Stimulated activated CD4-positive, alpha-beta T cell treated with anti-CD3 and anti-CD28 coated beads, Interleukin-4, amount 100 ng/mL, for 4 hours (primary cell): ENCODE data around the gene FOXS1.
"Not testable (repeated sequence)": the region's sequence is repeated elsewhere in the genome, so short reads cannot be mapped to it uniquely, and the experiment has no call there.

Experiments used
- DNase-seq, 2 experiments: peaks; one replicate each; pipeline ENCODE4 v3.0.0-alpha.2; 2020

The FOXS1 gene

DNA sequence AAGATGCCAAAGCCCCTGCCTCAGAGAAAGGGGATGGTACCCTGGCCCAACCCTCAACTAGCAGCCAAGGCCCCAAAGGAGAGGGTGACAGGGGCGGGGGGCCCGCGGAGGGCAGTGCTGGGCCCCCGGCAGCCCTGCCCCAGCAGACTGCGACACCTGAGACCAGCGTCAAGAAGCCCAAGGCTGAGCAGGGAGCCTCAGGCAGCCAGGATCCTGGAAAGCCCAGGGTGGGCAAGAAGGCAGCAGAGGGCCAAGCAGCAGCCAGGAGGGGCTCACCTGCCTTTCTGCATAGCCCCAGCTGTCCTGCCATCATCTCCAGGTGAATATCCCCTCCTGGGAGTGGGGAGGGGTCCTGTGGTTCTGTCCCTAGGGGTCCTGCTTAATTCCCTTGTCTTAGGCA lies 25.2 kb downstream of the FOXS1 start:
- no peak for DNase-seq

DNA sequence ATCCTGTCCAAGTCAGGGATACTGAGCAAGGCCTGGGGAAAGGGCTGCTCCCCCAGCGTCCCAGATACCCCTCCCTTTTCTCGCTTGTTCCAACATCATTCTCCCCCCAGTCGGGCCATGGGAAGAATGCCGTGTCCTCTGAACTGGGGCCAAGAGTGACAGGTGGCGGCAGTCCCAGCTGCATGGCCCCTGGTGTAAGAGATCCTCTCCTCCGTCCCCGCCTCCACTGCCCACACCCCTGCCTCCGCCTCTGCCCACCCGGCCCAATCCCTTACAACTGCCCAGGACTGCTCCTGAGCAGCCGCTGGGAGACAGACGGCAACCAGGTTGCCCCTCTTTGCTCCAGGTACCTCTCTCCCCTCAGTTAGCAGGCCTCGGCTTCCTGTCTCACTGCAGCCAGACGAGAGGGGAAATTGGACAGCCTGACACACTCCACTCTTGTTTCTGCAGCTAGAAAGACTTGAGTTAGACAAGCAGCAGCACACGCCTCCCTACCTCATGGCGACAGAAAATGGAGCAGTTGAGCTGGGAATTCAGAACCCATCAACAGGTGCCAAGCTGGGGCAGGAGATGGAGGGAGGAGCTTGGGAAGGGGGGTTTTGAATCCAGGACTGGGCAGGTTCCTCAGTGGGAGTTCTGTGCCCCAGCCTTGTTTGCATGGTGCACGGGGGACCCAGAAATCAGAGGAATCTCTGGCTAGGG lies 26.2 kb downstream of the FOXS1 start, which contains the start of gene MYLK2:
MYLK2 (plus strand) TSS at position 274 of the 702 bp plus-strand sequence; CDS start at position 499, 225 bp downstream.
- no peak for DNase-seq

DNA sequence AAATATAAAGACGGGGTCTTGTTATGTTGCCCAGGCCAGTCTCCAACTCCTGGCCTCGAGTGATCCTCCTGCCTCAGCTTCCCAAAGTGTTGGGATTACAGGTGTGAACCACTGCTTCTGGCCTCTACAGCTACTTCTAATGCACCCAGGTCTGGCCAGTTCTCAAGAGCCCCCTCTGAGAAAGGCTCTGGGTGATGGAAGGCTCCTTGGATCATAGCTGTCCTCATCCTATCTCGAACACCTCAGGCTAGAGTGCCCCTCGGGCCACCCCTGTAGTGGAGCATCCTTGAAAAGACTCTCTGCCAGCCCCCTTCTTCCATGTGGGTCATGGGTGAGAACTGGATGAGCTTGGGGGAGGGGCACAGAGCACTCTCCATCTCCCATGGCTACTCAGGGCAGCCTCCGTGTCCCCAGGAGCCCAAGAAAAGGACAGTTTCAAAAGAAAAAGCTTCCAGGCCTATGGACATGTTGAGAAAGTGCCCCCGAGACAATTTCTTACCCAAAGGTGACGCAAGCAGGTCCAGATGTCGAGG lies 27.0 kb downstream of the FOXS1 start:
- no peak for DNase-seq

DNA sequence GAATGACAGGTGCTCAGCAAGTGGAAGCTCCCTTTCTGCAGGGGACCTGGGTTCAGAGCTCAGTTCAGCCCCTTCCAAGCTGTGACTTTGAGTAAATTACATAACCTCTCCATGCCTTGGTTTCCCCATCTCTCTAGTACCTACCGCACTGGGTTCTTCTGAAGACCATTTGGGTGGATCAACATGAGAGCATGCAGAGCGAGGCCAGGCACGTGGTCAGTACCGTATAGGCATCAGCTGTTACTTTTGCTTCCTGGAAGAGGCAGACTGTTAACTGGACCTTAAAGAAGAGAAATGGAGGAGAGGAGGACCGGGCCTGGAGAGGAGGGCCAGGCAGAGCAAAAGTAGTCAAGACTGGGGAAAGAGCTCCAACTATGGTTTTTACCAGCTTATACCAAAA lies 27.9 kb downstream of the FOXS1 start:
- no peak for DNase-seq

DNA sequence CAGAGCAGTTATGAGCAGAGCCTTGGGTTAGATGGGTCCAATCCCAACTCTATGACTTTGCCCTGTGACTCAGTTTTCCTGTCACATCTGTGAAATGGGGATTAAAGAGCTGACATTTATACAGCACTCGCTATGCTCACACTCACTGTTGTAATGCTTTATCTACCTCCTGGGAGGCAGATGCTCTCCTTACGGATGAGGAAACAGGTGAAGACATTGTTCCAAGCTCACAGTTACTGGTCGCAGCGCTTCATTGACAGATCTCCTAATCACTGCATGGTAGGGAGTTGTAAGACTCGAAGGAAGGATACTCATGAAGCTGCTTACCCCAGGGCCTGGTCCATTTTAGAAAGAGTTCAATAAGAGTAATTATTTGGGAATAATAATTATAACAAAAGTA lies 29.2 kb downstream of the FOXS1 start:
- no peak for DNase-seq

DNA sequence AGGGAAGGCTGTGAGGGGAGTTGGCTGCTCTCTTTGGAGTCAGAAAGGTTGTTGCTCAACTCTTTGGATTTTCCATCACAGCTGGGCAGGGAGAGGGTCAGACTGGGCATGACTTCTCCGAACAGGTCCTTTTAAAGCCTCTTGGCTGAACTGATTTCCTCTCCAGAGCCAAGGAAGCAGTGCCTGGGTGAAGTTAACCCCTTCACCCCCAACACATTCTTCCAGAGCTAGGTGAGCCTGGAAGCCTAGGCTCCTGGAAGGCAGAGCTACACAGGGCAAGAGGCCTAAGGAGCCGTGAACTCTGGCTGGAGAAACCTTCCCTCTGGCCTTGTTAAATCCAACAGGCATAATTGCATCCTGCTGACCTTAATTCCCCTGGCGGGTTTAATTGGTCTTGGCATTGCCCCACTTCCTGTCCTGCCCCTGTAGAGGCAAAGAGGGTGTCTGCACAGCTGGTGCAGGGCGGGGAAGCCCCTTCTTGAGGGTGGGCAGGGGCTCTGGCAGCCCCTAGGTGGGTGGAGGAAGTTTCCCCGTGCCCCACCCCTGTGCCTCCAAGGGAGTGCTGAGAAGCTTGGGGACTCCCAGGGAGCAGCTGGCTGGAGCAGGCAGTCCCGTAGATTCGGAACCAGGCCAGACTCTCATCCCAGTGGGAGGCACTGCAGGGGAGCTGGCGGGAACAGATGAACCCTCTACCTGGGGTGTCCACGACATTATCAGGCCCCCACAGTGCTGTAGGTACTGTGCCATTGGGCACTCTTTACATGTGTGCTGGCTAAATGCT lies 29.8 kb downstream of the FOXS1 start:
- no peak for DNase-seq

DNA sequence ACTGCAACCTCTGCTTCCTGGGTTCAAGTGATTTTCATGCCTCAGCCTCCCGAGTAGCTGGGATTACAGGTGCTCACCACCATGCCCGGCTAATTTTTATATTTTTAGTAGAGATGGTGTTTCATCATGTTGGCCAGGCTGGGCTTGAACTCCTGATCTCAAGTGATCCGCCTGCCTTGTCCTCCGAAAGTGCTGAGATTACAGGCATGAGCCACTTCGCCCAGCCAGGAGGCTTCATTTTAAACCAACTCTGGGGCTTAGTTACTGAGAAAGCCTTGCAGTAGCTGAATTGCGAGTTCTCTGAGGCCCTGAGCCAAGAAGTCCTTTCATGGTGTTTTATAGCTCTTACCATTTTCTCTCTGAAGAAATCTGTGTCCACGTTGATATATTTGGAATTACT lies 31.3 kb downstream of the FOXS1 start:
- DNase-seq = not testable (repeated sequence)

DNA sequence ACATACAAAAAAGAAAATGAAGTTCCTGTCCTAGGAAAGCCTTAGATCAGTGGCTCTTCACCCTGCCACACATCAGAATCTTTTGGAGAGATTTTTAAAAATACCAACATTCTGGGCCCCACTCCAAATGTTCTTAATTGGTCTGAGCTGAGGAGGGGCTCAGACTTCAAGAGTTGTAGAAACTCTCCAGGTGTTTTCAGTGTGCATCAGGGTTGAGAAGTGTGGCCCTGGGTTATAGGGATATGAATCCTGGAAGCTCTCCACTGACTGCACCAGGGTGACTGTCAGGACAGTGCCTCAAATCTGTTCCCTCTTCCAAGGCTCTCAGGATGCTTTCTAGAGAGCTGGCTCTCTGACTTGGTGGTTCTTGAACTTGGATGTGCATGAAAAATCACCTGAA lies 31.8 kb downstream of the FOXS1 start:
- DNase-seq = no peak

DNA sequence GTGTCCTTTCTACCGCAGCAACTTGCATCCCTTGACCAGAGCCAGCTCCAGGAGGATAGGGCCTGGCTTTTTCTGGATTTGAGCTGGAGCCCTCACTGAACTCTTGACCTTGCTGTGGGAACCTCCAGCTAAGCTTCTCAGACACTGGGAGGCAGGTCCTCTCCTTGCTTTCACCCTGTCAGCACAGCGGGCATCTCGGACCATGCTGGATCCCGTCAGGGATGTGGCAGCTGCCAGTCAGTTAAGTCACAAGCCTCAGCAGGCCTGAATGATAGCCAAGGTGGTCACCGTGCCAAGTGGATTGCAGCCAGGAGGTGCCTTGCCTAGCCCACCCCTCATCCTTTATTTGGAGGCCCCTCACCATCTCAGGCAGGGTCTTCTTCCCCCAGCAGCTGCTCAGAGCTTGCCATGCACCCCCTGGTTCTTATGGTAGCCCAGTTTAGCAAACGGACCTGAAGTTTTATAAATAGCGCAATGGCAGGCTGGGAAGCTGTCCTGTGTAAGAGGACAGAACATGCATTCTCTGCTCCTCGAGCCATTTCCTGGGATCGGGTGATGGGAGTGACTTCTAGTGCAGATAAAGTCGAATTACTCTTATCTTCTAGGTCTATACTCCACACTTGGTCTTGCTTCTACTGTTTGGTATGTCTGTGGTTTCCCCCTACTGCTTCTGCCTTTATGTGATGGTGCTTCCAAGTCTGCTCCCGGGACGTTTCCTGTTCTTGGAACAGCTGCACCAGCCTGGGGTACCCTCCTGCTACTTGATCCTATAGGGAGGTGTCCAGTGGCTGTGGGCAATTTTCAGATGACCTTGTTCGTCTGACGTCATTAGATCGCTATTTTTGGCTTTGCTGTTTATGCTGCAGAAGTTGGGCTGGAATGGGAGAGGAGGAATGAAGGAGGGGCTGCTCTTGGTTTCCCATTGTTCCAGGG lies 33.3 kb downstream of the FOXS1 start:
- DNase-seq = no peak

DNA sequence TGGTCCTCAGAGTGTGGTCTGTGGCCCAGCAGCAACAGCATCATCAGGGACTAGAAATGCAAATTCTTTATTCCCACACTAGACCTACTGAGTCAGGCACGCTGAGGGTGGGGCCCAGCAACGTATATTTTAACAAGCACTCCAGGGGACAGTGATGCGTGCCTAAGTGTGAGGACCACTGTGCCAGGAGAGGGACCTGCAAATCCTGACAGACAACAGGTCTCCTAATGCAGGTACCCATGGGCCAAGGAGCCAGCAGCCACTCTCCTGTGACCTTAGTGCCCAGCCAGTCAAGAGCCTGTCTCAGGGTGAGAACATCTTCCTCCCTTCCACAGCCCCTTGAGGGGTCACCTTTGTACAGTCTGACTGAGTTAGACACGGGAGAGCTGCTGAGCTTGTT lies 34.2 kb downstream of the FOXS1 start:
- DNase-seq = no peak

DNA sequence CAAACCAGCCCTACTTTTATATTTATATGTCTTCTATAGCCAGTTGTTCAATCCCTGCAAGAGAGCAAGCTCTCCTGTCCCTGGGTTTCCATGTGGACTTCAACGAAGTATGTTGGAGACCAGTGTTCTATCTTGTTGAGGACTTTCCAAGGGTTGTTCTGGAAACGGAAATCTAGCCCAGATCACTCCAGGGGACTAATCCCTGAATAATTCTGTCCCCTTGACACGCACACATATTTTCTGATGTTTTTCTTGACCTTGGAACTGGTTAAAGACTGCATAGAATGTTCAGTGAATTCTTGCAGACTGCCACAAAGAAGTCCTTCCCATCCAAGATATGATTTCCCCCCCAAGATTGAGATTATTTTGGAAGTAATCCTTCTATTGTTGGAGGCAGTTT lies 35.7 kb downstream of the FOXS1 start:
- no peak for DNase-seq

DNA sequence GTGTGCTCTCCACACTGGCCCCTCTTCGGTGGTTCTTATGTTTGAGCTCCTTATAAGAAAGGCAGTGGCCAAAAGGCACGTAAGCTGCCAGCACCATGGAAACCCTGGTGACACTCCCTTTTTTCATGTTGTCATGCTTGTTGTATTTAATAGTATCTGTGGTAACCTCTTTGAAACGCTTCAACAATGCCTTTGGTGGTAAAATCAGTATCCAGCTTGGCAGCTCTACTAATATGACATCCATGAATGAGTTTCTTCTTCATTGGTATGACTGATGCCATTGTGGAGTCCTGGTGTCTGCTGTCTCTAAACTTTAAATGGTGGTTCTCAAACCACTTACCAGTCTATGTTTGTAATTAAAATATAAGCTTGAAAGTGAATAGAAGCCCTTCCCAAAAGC lies 36.9 kb downstream of the FOXS1 start:
- DNase-seq = no peak

DNA sequence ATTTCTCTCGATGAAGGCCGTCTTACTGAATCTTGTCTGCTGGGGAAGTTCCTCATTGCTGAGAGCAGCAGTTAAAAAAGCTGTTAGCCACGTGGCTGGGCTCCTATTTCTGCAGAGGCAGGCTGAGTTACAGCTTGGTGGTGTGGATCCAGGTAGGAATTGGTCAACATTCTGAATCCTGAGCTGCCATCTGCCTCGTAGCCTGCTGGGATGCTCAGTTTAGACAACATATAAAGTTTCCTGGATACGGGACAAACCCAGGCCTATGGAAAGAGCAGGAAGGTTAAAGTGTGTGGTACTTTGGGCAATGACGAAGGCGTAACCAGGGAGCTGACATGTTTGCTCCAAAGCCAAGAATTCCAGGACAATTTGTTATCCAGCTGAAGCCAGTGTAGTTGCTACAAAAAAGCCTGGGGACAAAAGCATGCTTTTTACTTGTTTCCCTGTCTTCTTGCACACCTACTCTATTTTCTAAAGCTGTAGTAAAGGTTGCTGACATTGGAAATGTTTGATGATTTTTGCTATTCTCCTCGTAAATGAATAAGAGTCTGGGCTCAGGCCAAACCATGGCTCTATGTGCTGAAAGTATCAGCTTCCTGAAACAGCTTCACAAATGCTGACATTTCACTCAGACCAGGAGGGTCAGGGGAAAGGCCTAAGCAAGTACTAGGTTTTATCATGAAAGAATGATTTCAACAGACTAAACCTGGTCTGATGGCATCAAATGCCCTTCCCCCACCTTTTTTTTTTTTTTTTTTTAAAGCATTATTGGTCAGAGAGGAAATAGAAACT lies 38.6 kb downstream of the FOXS1 start:
- DNase-seq = no peak

DNA sequence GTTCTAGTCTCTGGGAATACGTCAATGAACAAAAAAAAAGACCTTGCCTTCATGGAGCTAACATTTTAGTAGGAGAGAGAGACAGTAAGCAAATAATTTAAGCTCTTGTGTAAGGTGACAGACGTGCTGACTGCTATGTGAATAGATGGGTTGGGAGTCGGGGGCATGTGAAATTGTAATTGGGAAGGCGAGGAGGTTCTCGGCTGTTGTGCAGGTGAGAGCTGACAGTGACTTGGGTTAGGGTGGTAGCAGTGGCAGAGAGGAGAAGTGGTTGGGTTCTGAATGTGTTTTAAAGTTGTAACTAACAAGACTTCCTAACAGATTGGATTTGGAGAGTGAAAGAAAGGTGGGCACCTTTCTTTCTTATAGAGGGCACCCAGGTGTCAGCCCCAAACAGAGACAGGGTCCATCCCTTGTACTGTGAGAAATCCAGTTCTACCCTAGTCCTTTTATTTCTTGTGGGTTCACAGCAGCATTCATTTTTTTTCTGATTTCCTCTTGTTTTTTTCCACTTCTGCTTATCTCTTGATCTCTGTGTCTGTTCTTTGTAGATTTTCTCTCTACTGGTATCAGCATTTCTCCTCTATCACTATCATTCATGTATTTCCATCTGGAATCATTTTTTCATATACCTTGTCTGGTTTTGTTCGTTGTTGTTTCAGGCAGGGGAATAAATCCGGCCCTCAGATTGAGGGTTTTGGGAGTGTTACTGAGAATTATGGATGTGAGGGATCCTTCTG lies 41.7 kb downstream of the FOXS1 start:
- DNase-seq = no peak

DNA sequence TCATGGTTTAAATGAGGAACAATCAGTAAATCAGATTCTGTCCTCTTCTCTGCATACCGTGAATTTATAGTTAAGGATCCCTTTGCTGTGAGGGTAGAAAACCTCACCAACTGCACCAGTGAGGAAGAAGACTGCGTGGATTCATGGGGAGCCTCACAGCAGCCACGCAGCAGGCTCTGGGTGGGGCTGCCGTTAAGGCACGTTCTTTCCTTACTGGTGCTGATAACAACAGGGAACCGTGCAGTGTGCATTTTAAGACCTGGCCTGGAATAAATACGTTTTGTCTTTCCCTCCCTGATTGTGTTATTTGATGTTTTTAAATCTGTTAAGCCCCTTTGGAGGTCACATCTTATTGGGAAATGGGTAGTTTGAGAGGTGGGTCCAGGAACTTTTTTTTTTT lies 43.9 kb downstream of the FOXS1 start:
- DNase-seq = no peak

DNA sequence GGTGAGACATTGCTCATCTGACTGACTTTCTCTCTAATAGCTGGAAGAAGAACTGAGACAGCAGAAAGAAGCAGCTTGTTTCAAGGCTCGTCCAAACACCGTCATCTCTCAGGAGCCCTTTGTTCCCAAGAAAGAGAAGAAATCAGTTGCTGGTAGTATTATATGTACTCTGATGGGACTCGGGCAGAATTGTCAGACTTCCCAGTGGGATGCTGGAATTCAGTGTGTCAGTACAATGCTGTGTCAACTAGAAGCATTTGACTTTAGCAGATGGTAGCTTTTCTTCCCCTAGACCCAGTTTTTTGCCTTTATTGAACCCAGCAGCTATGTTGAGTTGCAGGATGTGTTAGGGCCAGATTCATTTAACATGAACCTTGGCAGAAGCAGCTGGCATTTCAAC lies 48.0 kb downstream of the FOXS1 start:
- no peak for DNase-seq
